ENCODE data around the gene POGLUT2.

- no peak for TF ChIP-seq EZH2 (IDR thresholded peaks at IDR 0.05)
- no peak for TF ChIP-seq POLR2AphosphoS5 (IDR thresholded peaks at IDR 0.05; ENCODE audit: borderline replicate concordance, low read depth, low read length)
Measured at GRCh38 chr13:102816708-102817107, 17.9 kb upstream of the POGLUT2 start.

Measured in SK-N-MC (cell line).